Measurements from ENCODE around the gene ATP6AP1.

ATP6AP1 gene

DNA sequence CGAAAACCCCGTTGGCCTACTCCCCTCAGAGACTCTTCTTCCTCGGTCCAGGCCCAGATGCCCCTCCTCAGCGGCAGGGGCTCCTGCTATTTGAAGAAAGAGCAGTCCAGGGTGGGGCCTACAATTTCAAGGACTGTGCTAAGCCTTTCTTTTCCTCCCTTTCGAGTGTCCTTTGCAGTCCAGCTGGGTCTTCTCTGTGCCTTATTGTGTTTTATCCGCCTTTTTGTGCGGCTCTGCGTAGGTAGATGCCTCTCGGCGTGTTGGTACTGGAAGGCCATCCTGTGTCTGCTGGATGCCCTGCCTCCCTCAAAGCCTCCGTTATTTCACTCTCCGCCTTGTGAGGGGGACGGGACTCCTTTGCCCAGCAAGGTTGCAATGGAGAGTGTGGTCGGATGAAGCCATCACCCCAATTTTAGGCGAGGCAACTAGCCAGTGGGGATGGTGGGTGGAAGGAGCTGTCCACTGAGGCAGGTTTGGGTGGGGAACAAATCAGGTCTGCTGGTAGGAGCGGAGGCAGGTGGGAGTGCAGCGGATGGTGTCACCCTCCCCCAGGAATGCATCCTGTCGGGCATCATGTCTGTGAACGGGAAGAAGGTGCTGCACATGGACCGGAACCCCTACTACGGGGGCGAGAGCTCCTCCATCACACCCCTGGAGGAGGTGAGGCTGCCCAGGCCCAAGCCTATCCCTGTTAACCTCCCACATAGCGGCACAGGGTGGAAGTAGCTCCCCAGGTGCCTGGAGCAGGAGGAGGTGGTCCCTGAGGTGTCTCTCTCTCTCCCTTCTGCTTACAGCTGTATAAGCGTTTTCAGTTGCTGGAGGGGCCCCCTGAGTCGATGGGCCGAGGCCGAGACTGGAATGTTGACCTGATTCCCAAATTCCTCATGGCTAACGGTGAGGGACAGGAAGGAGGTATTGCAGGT, 9.8 kb downstream of the ATP6AP1 start:
- Histone ChIP-seq H3K79me2 (peaks cover 6% of the 10 kb centered on the region), H3K27me3 (ENCODE audit: control insufficient read depth, insufficient read depth, low read length) (no peaks in the 10 kb centered on the region), H3K9me3 (ENCODE audit: control insufficient read depth, low read length) (no peaks in the 10 kb centered on the region), H3K27ac (no peak overlapping the region), H2AFZ (no peak overlapping the region), H3K4me3 (ENCODE audit: low read depth, low read length) (peak overlapping the region; percentile 46), H3K9ac (no peak overlapping the region), H3K4me1 (no peaks in the 10 kb centered on the region), H3K4me2 (ENCODE audit: low read length) (peak overlapping the region; percentile 47), H3K36me3 (ENCODE audit: control insufficient read depth, insufficient read depth, low read length) (no peaks in the 10 kb centered on the region)
- TF ChIP-seq, protein P1, sequence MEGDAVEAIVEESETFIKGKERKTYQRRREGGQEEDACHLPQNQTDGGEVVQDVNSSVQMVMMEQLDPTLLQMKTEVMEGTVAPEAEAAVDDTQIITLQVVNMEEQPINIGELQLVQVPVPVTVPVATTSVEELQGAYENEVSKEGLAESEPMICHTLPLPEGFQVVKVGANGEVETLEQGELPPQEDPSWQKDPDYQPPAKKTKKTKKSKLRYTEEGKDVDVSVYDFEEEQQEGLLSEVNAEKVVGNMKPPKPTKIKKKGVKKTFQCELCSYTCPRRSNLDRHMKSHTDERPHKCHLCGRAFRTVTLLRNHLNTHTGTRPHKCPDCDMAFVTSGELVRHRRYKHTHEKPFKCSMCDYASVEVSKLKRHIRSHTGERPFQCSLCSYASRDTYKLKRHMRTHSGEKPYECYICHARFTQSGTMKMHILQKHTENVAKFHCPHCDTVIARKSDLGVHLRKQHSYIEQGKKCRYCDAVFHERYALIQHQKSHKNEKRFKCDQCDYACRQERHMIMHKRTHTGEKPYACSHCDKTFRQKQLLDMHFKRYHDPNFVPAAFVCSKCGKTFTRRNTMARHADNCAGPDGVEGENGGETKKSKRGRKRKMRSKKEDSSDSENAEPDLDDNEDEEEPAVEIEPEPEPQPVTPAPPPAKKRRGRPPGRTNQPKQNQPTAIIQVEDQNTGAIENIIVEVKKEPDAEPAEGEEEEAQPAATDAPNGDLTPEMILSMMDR (IDR thresholded peaks at IDR 0.05), result no peak

DNA sequence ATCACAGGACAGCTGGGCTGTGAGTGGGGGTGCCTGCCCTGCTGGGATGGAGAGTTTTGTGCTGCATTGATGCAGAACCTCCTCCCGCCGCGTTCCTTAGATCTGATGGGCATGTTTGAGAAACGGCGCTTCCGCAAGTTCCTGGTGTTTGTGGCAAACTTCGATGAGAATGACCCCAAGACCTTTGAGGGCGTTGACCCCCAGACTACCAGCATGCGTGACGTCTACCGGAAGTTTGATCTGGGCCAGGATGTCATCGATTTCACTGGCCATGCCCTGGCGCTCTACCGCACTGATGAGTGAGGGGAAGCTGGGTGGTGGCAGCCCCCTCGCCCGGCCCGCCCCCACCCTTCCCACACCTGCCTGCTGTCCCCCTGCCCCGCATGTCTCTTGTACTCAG, 11.4 kb downstream of the ATP6AP1 start:
- TF ChIP-seq, protein P1 (IDR thresholded peaks at IDR 0.05), result no peak
- Histone ChIP-seq H3K4me3 (ENCODE audit: low read depth, low read length) (no peak overlapping the region), H3K36me3 (ENCODE audit: control insufficient read depth, insufficient read depth, low read length) (no peaks in the 10 kb centered on the region)

DNA sequence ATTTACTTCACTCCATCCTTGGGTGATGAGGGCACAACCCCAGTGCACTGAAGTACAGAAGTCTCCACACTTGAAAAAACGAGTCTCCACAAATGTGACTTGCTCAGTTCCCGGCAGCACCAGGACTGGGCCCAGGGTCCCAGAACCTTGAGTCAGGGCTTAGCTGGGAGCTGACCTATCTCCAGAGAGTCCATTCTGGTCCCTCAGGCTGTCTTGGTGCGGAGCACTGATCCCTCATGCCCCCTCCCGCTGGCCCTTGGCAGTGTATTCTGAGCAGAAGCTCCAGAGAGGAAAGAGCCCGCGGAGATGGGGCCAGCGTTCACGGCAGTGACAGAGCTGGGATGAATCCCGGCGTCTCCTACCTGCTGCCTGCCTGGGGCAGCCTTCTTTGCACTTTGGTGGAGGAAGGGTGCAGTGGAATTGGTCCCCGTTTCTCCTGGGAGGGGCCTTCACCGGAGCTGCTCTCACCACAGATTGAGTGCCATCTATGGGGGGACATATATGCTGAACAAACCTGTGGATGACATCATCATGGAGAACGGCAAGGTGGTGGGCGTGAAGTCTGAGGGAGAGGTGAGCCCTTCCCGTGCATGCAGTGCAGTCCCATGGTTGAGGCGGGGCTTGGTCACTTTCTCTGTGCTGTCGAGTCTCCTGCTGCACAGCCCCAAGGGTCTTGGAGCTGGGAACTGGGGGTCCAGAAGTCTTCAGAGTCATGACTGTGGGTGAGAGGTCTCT, 12.3 kb downstream of the ATP6AP1 start:
- no peaks in the 10 kb centered on the region for H3K36me3 ChIP-seq (ENCODE audit: control insufficient read depth, insufficient read depth, low read length)
- H2AFZ ChIP-seq, result no peak overlapping the region
- H3K4me1 ChIP-seq, result peaks cover 3% of the 10 kb centered on the region
- H3K27me3 ChIP-seq (ENCODE audit: control insufficient read depth, insufficient read depth, low read length), result no peaks in the 10 kb centered on the region
- no peak overlapping the region for H3K4me2 ChIP-seq (ENCODE audit: low read length)
- H3K79me2 ChIP-seq, result peaks cover 6% of the 10 kb centered on the region
- no peak overlapping the region for H3K27ac ChIP-seq
- no peak overlapping the region for H3K9ac ChIP-seq
- no peak overlapping the region for H3K4me3 ChIP-seq (ENCODE audit: low read depth, low read length)
- H3K9me3 ChIP-seq (ENCODE audit: control insufficient read depth, low read length), result no peaks in the 10 kb centered on the region
- TF ChIP-seq, protein P1 (IDR thresholded peaks at IDR 0.05), result no peak

More for the DNA sequence above, 11.4 kb downstream of the ATP6AP1 start:
- Histone ChIP-seq H3K4me2 (ENCODE audit: low read length) (no peak overlapping the region), H3K27ac (no peak overlapping the region), H3K4me1 (peaks cover 3% of the 10 kb centered on the region), H3K9ac (no peak overlapping the region), H3K9me3 (ENCODE audit: control insufficient read depth, low read length) (no peaks in the 10 kb centered on the region), H3K27me3 (ENCODE audit: control insufficient read depth, insufficient read depth, low read length) (no peaks in the 10 kb centered on the region), H3K79me2 (peaks cover 6% of the 10 kb centered on the region), H2AFZ (no peak overlapping the region)

DNA sequence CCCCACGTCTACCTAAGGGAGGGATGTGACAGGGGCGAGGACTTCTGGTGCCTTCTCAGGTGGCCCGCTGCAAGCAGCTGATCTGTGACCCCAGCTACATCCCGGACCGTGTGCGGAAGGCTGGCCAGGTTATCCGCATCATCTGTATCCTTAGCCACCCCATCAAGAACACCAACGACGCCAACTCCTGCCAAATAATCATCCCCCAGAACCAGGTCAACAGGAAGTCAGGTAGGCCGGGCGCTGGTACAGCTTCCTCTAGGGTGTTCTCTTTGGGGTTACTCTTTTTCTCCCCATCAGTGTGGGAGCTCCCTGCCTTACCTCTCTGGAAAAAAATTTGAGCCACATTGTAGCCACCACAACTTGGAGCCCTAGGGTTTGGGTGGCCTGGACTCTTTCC, 13.1 kb downstream of the ATP6AP1 start:
- Histone ChIP-seq H3K79me2 (peaks cover 6% of the 10 kb centered on the region), H3K9me3 (ENCODE audit: control insufficient read depth, low read length) (no peaks in the 10 kb centered on the region), H3K4me3 (ENCODE audit: low read depth, low read length) (no peak overlapping the region), H3K27ac (no peak overlapping the region), H3K4me1 (peaks cover 3% of the 10 kb centered on the region), H3K9ac (no peak overlapping the region), H3K27me3 (ENCODE audit: control insufficient read depth, insufficient read depth, low read length) (no peaks in the 10 kb centered on the region), H3K4me2 (ENCODE audit: low read length) (no peak overlapping the region), H2AFZ (no peak overlapping the region), H3K36me3 (ENCODE audit: control insufficient read depth, insufficient read depth, low read length) (no peaks in the 10 kb centered on the region)
- TF ChIP-seq, protein P1 (IDR thresholded peaks at IDR 0.05), result no peak
